Peyer's patch (tissue), 4 donors: Measurements from ENCODE around the gene ATP2A2. TPM values are rescaled to one million over a fixed set of nuclear protein-coding genes. Genes with fewer than 3 reads are reported as not detected.

Experiments
- DNase-seq, 3 donors: peaks; one replicate each; pipeline ENCODE4 v3.0.0-alpha.2; 2017 to 2019
- H3K27ac ChIP-seq, 4 donors: fragments of 200-600 bp; sonication (generic); one replicate each; pipeline ENCODE4 v1.5.1; 2016 to 2019
- H3K27me3 ChIP-seq, 2 donors: fragments of 200-600 bp; sonication (generic); one replicate each; pipeline ENCODE4 v1.5.1; 2019
- H3K36me3 ChIP-seq, 3 donors: fragments of 200-600 bp; sonication (generic); one replicate each; pipeline ENCODE4 v1.5.1; 2016 to 2019
- H3K4me1 ChIP-seq, 4 donors: fragments of 200-600 bp; sonication (generic); one replicate each; pipeline ENCODE4 v1.5.1; 2016 to 2019
- H3K4me3 ChIP-seq, 4 donors: fragments of 200-600 bp; sonication (generic); 1 replicate in 3 of 4; 2 replicates in 1 of 4; pipeline ENCODE4 v1.5.1; 2016 to 2019; ENCODE audit warnings: mild to moderate bottlenecking in 1 of 4
- H3K9me3 ChIP-seq, 4 donors: fragments of 200-600 bp; sonication (generic); one replicate each; pipeline ENCODE4 v1.5.1; 2016 to 2019; ENCODE audit warnings: mild to moderate bottlenecking in 1 of 4
- CTCF ChIP-seq, 6 experiments: fragments of 450-650 bp in 4 of 6; fragments of 200-600 bp in 2 of 6; sonication (generic) in 1 of 6; IDR thresholded peaks; one replicate each; pipeline ENCODE4 v1.5.1; 2017 to 2019; ENCODE audit warnings: antibody characterized with exemption in 6 of 6, mild to moderate bottlenecking in 3 of 6, moderate library complexity in 1 of 6
- POLR2A ChIP-seq, 2 donors: fragments of 450-650 bp; IDR thresholded peaks; one replicate each; pipeline ENCODE4 v1.5.1; 2017; ENCODE audit warnings: antibody characterized with exemption in 2 of 2, mild to moderate bottlenecking in 2 of 2, moderate library complexity in 2 of 2
- total RNA-seq, 4 donors: library from RNA; depleted of rRNA; stranded (reverse); fragments of >200 nt; gene quantifications; one replicate each; pipeline ENCODE4 v1.1.0, GENCODE V29; 2016

Gene ATP2A2
- 100 to 1,000 TPM; 102 to 239 (median 208) TPM for total RNA-seq

GRCh38 chr12:110280779-110281548, at the start of gene ATP2A2:
ATP2A2 (plus strand) TSS chr12:110281247; CDS start chr12:110281790, 543 bp downstream.
- Histone ChIP-seq H3K27me3 (no peaks in the 10 kb centered on the region), H3K4me3 (peak within 1 kb of the TSS; percentile 74 to 93 (median 86)), H3K27ac (peak within 1 kb of the TSS; percentile 95 to 99 (median 98)), H3K4me1 (peaks cover 0 to 25% (median 5%) of the 10 kb centered on the region in 4 donors), H3K36me3 (peaks cover 0 to 6% (median 0%) of the 10 kb centered on the region in 3 donors), H3K9me3 (no peaks in the 10 kb centered on the region)
- TF ChIP-seq POLR2A (IDR thresholded peaks at IDR 0.05): peak; percentile 93 to 95
- peak in 1 of 6 experiments; percentile 12 for TF ChIP-seq CTCF (IDR thresholded peaks at IDR 0.05)
- peak; percentile 87 to 96 (median 93) for DNase-seq

DNA sequence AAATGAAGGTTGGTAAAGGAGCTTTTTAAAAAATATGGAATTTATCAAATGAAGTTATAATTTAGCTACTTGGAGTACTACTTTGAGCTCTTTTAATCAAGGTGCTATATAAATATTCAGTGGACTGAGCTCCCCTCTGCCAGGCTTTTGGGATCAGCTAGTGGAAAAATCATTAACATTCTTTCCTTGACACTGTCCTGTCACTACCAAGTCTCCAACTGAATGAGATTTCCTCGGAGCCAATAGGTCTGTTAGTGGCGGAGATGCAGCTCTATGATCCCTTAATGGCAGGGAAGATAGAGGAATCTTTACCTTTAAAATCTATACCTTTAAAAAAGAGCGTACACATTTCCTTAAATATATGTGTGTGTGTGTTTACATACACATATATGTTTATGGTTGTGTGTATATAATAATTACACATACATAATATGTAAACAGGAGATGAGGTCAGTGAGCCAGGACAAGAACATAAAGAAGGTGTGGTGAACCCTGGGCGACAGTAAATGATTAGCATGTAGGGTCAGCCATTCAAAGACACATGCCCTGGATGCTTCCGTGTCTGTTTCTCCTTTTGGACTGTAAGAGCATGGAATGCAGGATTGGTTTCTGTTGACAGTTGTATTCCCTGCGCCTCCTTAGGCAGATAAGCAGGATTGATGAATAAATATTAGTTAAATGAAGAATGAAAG, 47.7 kb upstream of the ATP2A2 start:
- Histone ChIP-seq H3K36me3 (no peaks in the 10 kb centered on the region), H3K4me3 (no peak overlapping the region), H3K9me3 (no peaks in the 10 kb centered on the region), H3K27ac (peak overlapping the region in 3 of 4 donors; percentile 33 to 79 (median 71)), H3K27me3 (no peaks in the 10 kb centered on the region), H3K4me1 (peaks cover 0 to 12% (median 2%) of the 10 kb centered on the region in 4 donors)
- peak in 1 of 3 donors; percentile 56 for DNase-seq
- TF ChIP-seq CTCF (IDR thresholded peaks at IDR 0.05) (no peak), POLR2A (IDR thresholded peaks at IDR 0.05) (no peak)

- Histone ChIP-seq H3K4me1 (peaks cover 0 to 12% (median 2%) of the 10 kb centered on the region in 4 donors), H3K27ac (peak overlapping the region in 2 of 4 donors; percentile 71 to 79), H3K9me3 (no peaks in the 10 kb centered on the region), H3K27me3 (no peaks in the 10 kb centered on the region), H3K4me3 (no peak overlapping the region), H3K36me3 (no peaks in the 10 kb centered on the region)
- no peak for TF ChIP-seq CTCF (IDR thresholded peaks at IDR 0.05)
- no peak for DNase-seq
Observed at GRCh38 chr12:110234331-110234751, 46.7 kb upstream of the ATP2A2 start.

GRCh38 chr12:110234755-110235154, 46.3 kb upstream of the ATP2A2 start:
- Histone ChIP-seq H3K4me1 (peaks cover 0 to 12% (median 2%) of the 10 kb centered on the region in 4 donors), H3K9me3 (no peaks in the 10 kb centered on the region), H3K4me3 (no peak overlapping the region), H3K36me3 (no peaks in the 10 kb centered on the region), H3K27me3 (no peaks in the 10 kb centered on the region), H3K27ac (peak overlapping the region in 2 of 4 donors; percentile 71 to 79)
- TF ChIP-seq POLR2A (IDR thresholded peaks at IDR 0.05) (no peak), CTCF (IDR thresholded peaks at IDR 0.05) (no peak)
- no peak for DNase-seq

DNA sequence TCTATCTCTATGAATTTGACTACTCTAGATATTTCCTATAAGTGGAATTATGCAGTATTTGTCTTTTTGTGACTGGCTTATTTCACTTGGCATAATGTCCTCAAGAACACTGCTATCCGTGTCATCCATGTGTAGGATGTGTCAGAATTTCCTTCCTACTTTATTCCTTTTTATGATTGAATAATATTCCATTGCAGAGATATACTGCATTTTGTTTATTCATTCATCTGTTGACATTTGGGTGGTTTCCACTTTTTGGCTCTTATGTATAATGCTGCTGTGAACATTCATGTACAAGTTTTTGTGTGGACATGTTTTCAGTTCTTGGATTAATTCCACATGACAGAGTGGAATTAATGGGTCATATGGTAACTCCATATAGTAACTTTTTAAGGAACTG, 45.7 kb upstream of the ATP2A2 start:
- Histone ChIP-seq H3K36me3 (no peaks in the 10 kb centered on the region), H3K27me3 (no peaks in the 10 kb centered on the region), H3K4me3 (no peak overlapping the region), H3K27ac (peak overlapping the region in 1 of 4 donors; percentile 71), H3K4me1 (peaks cover 0 to 12% (median 2%) of the 10 kb centered on the region in 4 donors), H3K9me3 (no peaks in the 10 kb centered on the region)
- no peak for DNase-seq
- no peak for TF ChIP-seq CTCF (IDR thresholded peaks at IDR 0.05)
- TF ChIP-seq POLR2A (IDR thresholded peaks at IDR 0.05): no peak
